Posterior vena cava (tissue), 2 donors: ENCODE data around the gene ADRA2C. TPM values are rescaled to one million over a fixed set of nuclear protein-coding genes. Genes with fewer than 3 reads are reported as not detected.

Source experiments
- DNase-seq: peaks from one replicate; pipeline ENCODE4 v3.0.0-alpha.2; 2020; ENCODE audit warnings: low spot score
- intact Hi-C, 2 donors: fragments of 100-400 bp; cut with DNase I; formaldehyde crosslinking; loops; one replicate each; pipeline versions ENCODE4 v1.14.1 to v1.14.2; 2022 to 2023
- total RNA-seq, 2 donors: library from RNA; stranded (reverse); fragmentation: NEBNext Ultra II Directional; extraction: Animal tissue kit (Norgen Biotek cat#: 25700); gene quantifications; one replicate each; pipeline ENCODE4 v1.2.1, GENCODE V29; 2021
- donor health status: DM: yes; HTN: yes; CAD: no.
- donor health status: DM: yes; HTN: yes; CAD: no.

The ADRA2C gene
- total RNA-seq, 2 donors from 2014 or later, result 56.4 to 61.5 TPM

DNA sequence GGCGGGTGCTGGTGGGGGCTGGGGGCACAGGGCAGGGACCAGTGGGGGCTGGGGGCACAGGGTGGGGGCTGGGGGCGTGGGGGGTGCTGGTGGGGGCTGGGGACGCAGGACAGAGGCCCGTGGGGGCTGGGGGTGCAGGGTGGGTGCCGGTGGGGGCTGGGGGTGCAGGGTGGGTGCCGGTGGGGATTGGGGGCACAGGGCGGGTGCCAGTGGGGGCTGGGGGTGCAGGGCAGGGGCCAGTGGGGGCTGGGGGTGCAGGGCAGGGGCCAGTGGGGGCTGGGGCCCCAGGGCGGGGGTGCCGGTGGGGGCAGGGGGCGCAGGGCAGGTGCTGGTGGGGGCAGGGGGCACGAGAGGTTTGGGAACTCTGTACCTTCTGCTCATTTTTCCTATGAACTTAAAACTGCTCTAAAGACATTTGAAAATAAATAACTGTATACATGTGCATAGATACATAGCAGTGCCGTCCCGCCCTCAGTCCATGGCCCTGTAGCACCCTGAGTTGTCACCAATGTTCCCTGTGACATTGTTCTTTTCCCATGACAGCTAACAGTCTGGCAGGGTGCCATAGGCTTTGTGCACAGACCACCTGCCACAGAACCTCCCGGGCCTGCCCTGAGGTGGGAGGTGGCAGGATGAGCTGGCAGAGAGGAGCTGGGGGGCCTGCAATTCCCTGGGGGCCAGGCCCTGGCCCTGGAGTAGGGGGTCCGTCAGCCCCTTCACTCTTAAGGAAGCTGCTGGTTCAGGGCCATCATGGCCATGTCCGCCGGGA lies 35.6 kb upstream of the ADRA2C start:
- DNase-seq, result no peak
- intact Hi-C loops, result no loop called here

DNA sequence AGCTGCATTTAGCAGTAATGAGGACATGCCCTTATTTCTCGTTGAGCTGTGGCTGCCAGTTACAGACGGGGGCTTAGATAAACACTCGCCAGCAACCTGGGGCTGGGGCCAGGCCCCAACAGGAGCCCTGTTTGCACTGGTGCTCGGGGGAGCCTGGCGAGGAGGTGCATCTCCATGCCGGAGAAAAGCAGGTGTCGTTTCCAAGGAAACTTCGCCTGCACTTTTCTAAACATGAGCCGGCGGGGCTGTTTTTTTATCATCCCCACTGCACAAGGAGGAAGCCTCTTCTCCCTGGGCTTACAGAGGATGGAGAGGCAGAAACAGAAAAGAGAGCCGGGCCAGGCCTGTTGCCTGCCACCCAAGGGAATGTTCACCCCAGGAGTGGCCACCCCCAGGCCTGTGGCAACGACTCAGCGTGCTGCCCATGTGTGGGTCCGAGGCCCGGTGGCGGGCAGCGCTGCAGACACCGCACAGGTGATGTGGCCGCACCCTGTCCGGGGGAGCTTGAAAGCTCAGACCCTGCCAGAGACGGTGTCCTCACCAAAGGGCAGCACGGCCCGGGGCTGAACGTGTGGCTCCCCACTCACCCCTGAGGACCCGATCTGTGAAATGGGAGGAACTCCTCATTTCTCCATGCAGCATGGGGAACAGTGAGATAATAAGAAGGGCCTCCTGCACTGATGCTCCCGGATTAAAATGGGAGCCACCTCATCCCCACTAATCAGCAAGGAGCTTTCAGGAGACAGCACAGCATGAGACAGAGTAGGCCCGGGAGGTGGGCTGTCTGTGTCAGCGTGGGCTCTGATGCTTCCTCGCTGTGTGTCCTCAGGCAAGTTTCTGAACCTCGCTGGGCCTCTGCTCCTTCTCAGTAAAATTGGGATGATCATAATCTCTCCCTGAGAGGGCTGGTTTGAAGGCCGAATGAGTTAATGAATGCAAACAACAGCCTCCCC lies 33.8 kb upstream of the ADRA2C start:
- intact Hi-C loops, result no loop called here
- no peak for DNase-seq

DNA sequence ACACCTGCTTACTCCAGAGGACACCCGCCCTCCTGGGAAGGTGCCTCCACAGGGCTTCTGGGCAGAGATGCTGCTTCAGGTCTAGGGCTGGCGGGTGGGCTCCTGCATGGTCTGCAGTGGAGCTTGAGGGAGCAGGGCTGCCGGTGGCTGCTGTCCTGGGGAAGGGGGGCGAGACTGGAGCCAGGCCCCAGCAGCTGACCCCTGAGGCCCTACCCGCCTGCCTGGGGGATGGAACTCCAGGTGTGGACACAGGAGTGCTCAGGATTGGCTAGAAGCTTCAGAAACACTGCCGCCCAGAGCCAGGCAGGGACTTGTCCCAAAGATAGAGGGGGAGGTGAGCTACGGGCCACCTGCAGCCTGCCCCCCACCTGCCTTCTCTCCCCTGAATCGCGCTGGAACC lies 33.0 kb upstream of the ADRA2C start:
- no peak for DNase-seq
- intact Hi-C loops, result no loop called here

DNA sequence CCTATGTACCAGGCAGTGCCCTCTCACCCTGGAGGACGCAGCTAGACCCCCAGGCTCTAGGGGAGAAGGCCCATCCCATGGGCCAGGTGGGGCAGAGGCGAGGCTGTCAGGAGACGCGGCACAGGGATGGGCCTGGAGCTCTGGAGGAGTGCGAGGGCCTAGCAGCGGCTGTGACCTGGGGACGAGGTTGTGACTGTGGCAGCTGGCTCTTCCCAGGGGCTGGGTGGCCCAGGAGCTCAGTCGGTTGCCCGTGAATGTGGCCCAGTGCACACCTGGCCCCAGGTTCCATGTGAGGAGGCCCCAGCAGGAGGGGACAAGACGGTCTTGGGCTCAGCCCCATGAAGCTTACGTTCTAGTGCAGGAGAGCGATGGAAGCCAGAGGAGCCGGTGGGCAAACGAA lies 31.0 kb upstream of the ADRA2C start:
- no peak for DNase-seq
- intact Hi-C loops, result loop anchor here in 1 of 2 donors (5.0 kb wide), 1 partner anchor 1387 kb away; no protein-coding TSS in a partner anchor

DNA sequence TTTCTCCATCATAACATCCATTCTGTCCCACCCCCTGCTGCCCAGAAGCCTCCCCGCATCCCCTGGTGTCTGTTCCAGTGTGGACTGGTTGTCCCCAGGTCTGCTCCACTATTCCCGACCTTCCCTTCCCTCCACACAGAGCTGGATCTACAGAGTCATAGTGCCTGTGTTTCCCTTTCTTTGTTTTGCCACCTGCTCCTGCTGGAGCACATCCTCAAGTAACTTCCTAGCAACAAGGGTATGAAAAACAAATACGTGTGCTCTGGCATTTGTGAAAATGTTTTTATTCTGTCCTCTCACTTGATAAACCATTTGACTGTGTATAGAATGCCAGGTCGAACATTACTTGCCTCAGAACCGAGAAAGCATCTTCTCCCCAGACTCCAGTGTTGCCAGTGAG lies 29.9 kb upstream of the ADRA2C start:
- intact Hi-C loops, result loop anchor here in 1 of 2 donors (5.0 kb wide), 1 partner anchor 1386 kb away; no protein-coding TSS in a partner anchor
- DNase-seq, result no peak

DNA sequence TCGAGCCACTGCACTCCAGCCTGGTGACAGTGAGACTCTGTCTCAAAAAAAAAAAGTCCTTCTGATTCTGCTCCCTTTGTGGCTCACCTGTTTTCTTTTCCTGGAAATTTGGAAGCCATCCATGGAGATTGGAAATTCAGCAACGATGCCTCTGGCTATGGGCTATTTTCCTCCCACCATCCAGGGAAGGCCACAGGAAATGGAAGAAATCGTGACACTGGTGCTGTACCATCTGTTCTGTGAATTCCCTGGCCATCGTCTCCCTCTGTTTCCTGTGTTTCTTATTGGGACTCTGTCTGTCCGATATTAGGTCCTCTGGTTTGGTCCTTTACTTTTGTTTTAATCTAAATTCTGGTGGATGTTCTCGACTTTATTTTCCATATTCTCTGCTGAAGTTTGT lies 29.4 kb upstream of the ADRA2C start:
- intact Hi-C loops, result loop anchor here in 1 of 2 donors (5.0 kb wide), 1 partner anchor 1385 kb away; no protein-coding TSS in a partner anchor
- DNase-seq, result no peak

DNA sequence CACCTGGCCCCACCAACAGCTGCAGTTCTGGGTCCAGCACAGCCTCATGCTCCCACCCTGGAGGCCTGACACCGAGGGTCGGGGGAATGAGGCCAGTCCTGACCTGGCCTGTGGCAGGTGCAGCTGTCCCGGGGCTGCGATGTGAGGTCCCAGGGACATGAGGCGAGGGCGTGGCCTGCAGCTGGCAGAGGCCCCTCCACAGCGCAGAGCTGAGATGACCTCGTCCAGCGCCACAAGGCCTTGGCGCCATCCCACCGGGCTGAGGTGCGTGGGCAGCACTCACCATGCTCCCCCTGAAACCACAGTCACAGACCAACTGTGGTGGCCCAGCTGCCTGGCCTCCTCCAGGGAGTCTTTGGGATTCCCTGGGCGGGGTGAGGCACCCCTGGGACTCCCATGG lies 26.6 kb upstream of the ADRA2C start:
- no peak for DNase-seq
- intact Hi-C loops, result loop anchor here in 1 of 2 donors (5.0 kb wide), 1 partner anchor 1383 kb away; no protein-coding TSS in a partner anchor

DNA sequence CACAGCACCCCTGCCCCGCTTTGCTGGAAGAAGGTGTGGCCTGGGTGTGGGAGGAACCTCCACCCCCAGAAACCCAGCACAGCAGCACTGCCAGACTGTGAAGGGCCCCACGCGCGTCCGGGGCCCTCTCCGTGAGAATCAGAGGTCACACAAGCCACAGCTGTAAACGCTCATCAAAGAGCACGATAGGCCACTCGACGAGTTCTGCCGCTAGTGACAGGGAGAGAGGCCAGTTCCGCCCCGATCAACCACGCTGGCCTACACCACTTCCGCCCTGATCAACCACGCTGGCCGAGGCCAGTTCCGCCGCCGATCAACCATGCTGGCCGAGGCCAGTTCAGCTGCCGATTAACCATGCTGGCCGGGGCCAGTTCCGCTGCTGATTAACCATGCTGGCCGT lies 25.9 kb upstream of the ADRA2C start:
- intact Hi-C loops, result loop anchor here in 1 of 2 donors (2.0 kb wide), 1 partner anchor 29 kb away; no protein-coding TSS in a partner anchor
- no peak for DNase-seq

DNA sequence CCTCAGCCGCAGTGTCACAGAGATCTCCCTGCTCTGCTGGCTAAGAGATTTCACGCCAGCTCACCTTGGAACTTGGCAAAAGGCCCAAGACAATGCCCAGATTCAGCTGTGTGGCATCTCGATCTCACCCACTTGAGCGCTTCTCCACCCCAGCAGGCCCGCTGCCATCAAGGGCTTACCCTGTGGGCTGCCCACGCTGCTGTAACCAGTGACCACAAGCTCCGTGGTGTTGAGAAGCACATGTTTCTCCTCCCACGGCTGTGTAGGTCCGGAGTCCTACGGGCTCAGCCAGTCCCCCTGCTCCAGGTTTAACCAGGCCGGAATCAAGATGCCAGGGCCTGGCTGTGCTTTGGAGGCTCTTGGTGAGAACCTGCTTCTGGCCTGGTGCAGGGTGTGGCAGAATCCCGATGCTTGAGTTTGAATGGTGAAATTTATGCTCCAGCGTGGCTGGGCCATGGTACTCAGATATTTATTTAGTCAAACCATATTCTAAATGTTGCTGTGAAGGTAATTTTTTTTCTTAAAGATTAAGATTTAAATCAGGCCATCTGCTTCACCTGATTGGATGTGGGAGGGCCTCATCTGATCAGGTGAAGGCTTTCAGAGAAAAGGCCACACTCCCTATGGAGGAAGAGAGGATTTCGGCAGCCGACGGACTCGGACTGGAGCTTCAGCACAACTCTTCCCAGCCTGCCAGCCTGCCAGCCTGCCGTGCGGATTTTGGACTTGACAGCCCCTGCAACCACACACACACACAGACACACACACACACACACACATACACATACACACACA lies 24.8 kb upstream of the ADRA2C start:
- no peak for DNase-seq
- intact Hi-C loops, result loop anchor here in 1 of 2 donors (2.0 kb wide), 1 partner anchor 27 kb away; no protein-coding TSS in a partner anchor

DNA sequence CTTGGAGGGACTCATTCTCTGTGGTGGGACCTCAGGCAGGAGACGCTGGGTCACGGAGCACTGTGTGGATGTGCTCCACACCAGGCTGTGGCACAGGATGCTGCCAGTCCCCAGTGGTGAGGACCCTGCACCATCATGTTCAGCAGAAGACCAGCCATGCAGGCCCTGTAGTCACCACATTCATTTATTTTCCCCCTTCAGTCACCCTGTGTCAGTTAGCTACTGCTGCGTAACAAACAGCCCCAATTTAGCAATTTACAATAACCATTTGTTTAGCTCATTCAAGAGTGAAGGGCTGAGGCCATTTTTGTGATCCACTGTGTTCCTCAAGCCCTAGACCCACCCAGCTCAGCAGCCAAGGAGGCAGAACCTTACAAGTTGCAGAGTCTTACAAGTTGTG lies 23.6 kb upstream of the ADRA2C start:
- intact Hi-C loops, result no loop called here
- DNase-seq, result no peak

DNA sequence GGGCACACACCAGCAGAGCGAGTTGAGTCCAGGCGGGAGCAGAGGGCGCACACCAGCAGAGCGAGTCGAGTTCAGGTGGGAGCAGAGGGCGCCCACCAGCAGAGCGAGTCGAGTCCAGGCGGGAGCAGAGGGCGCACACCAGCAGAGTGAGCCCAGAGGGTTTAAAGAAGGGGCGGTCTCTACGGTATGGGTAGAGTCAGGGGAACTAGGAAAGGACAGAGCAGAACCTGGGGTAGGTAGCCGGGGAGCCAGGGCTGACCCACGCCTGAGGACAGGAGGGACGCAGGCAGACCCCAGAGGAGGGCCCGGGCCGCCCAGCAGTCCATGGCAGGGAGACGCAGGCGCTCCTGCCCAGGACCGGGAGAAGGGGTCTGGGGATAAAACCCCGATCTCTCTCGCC lies 22.0 kb upstream of the ADRA2C start:
- DNase-seq, result no peak
- intact Hi-C loops, result no loop called here

DNA sequence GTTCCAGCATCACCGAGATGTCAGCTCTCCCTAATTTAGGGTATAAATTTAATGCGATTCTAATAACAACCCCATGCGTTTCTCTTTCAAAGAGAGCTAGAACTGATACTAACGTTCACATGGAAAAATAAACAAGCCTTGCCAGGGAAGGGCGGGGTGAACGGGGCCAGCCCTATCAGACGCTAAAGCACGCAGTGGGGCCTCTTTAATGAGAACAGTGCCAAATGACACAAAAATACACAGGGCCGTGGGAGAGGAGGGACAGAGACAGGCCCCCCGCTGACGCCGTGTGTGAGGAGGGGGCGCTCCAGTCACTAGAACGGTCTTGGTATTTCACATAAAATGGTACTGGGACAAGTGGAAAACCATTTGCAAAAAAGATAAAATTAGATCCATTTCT lies 21.3 kb upstream of the ADRA2C start:
- intact Hi-C loops, result no loop called here
- no peak for DNase-seq

DNA sequence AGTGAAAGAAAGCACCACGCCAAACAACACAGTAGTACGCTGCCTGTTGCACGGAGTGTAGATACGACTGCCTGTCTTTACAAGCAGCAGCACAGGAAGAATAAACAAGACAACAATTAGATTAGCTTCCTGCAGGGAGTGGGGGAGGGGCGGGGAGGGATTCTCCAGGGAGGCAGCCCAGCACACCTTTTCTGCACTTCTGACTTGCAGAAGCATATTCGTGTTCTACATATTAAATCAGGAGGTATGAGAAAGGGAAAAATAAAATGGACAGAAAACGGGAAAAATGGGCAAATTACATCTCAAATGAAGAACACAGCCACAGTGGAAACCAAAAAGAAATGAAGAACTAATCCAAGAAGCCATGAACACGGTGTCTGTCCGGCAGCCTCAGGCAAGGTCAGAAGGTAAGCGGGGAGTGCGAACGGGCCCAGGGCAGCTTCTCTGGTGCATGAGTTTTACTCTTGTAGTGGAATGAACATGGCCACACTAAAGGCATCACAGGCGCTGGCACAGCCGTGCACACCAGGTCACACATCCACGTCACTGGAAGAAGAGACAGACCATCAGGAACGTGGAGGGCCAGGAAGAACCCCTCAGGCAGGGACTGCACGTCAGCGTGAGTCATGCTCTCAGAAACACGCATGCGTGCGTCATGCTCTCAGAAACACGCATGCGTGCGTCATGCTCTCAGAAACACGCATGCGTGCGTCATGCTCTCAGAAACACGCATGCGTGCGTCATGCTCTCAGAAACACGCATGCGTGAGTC lies 20.1 kb upstream of the ADRA2C start:
- no peak for DNase-seq
- intact Hi-C loops, result no loop called here

DNA sequence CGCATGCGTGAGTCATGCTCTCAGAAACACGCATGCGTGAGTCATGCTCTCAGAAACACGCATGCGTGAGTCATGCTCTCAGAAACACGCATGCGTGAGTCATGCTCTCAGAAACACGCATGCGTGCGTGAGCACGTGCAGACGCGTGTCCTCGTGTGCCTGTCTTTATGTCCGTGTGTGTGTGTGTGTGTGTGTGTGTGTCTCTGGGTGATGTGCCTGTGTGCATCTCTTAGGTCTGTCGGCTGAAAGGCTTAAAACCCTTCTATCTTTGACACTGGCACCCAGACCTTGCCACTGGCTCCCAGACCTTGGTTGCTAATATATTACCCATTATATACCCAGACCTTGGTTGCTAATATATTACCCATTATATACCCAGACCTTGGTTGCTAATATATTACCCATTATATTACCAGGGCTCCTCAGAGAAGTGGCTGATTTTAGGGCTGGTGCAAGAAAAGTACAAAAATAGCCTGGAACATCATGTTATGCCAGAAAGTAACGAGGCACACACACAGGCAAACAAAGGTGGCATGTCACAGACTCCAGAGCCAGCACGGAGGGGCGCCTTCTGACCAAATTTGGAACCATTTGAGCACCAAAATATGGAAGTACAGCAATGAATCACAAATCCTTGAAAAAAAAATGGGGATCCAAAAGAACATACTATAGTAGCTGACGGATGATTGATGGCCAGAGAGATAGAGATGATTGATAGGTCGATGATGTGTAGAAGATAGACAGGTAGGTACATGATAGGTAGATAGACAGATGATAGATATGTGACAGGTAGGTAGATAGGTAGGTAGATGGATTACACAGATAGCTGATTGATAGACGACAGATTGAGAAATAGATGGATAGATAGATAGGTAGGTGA lies 19.2 kb upstream of the ADRA2C start:
- DNase-seq, result no peak
- intact Hi-C loops, result no loop called here

DNA sequence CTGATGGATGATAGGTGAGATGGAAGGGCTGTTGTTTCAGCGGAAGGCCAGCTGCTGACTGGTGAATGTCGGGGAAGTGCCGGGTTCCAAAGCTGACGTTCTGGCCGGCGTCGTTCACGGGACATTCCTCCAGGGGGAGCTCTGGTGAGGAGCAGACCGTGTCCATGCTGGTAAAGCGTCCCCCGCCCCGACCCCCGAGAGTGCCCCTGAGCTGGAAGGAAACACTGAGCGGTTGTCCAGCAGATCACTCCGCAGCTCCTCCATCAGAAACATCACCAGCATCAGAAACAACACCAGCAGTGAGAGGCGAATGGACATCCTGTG lies 18.6 kb upstream of the ADRA2C start:
- intact Hi-C loops, result no loop called here
- DNase-seq, result no peak

DNA sequence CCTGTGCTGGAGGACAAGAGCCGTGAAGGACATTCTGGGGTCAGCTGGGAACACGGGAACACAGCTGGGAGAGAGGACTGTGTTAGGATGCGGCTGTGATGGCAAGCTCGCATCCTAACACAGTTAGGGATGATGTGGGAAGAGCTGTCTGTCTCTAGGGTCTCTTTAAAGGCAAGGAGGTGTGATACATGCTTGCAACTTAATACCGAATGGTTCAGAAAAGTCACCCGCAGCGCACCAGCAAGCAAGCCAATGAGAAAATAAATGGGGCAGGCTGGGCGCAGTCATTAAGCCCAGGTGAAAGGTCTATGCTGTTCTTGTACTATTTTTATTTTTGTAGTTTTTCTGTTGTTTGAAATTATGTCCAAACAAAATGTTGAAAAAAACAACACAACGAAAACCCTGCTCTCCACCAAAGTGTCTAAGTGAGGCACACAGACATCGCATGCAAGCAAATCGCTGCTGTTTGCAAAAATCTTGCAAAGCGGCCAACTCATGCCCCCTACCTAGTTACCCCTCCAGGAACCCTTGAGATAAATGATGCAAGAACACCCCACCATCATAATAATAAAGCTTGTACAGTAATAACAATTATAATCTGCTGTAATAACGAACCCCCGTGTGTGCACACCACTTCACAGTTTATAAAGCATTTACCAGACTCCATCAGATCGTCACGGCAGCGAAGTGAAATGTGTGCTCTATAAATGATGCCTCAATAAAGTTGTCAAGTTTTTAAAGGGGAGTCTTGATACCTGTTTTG lies 17.9 kb upstream of the ADRA2C start:
- intact Hi-C loops, result no loop called here
- DNase-seq, result no peak

DNA sequence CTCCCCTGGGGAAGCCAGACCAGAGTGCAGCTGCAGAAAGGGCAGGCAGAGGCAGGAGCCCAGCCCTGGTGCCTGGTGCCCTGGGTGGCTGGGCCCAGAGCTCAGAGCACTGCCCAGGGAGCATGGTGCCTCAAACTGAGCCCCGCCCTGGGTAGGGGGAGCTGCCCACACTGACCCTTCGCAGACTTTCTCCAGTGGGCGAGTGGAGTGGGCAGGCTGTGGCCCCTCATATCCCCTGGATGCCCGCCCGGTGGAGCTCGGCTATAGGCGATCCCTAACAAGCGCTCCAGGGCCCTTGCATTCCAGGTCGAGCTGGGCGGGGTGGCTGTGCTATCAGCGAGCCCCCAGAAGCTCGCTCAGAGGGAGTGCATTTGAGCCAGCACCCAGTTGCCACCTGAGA lies 17.1 kb upstream of the ADRA2C start:
- DNase-seq, result no peak
- intact Hi-C loops, result no loop called here
